Measurements from ENCODE around the gene SCUBE1.

DNA sequence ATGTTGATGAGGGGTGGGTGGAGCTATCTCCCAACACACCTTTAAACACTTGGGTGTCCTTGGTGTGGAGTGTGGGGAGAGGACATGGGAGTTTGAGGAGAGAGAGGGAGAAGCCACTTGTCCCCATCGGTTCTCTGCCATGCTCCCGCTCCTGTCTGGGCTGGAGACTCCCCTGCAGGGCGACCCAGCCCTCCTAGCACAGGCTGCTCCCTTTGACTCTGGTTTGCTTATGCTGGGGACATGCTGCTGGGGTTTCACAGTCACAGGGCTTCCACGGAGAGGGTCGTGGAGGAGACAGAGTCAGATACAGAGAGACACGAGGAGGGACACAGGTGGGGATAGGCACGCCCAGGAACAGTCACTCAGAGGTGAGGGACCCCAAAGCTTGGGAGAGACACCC is 1.6 kb downstream of the SCUBE1 start:
- TF ChIP-seq, protein P1, sequence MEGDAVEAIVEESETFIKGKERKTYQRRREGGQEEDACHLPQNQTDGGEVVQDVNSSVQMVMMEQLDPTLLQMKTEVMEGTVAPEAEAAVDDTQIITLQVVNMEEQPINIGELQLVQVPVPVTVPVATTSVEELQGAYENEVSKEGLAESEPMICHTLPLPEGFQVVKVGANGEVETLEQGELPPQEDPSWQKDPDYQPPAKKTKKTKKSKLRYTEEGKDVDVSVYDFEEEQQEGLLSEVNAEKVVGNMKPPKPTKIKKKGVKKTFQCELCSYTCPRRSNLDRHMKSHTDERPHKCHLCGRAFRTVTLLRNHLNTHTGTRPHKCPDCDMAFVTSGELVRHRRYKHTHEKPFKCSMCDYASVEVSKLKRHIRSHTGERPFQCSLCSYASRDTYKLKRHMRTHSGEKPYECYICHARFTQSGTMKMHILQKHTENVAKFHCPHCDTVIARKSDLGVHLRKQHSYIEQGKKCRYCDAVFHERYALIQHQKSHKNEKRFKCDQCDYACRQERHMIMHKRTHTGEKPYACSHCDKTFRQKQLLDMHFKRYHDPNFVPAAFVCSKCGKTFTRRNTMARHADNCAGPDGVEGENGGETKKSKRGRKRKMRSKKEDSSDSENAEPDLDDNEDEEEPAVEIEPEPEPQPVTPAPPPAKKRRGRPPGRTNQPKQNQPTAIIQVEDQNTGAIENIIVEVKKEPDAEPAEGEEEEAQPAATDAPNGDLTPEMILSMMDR (conservative IDR thresholded peaks at IDR 0.05; ENCODE audit: low read length) = no peak
- no peak for TF ChIP-seq EZH2phosphoT487 (IDR thresholded peaks at IDR 0.05; ENCODE audit: borderline replicate concordance)

Measured in Loucy (cell line).